Measurements from ENCODE around the gene MTERF4. TPM values are rescaled to one million over a fixed set of nuclear protein-coding genes. Genes with fewer than 3 reads are reported as not detected.

Gene MTERF4
- total and polyA plus RNA-seq, 10 of the 15 experiments (the other 5 are each of a cell fraction or from before 2014, with no cell fraction given): 36.7 to 69.1 (median 45.5) TPM

DNA sequence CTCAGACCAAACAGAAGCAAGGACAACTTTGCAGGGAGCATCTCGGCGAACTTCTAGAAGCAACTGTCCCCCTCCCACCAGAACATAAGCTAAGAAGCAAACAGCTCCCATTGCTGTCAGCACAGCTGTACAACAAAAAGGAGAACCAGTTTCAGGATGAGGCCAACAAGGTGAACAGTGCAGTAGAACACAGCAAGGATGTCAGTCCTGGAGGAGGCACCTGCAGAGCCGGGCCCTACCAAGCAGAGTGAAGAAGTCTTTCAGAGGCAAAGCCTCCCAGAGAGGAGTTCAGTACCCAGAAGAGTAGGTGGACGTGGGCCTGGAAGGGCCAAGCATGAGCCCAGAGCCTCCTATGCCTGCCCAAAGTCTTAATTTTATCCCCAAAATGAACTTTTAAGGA lies 46.2 kb upstream of the MTERF4 start:
- in situ Hi-C loops (cut with MboI): no loop called here
- no peak for TF ChIP-seq ZNF24 (IDR thresholded peaks at IDR 0.05)
- TF ChIP-seq MXI1 (IDR thresholded peaks at IDR 0.05; ENCODE audit: low read depth, low read length): no peak
- no peak for TF ChIP-seq ZNF384 (IDR thresholded peaks at IDR 0.05; ENCODE audit: borderline replicate concordance, low read depth, low read length)
- TF ChIP-seq, protein P1, sequence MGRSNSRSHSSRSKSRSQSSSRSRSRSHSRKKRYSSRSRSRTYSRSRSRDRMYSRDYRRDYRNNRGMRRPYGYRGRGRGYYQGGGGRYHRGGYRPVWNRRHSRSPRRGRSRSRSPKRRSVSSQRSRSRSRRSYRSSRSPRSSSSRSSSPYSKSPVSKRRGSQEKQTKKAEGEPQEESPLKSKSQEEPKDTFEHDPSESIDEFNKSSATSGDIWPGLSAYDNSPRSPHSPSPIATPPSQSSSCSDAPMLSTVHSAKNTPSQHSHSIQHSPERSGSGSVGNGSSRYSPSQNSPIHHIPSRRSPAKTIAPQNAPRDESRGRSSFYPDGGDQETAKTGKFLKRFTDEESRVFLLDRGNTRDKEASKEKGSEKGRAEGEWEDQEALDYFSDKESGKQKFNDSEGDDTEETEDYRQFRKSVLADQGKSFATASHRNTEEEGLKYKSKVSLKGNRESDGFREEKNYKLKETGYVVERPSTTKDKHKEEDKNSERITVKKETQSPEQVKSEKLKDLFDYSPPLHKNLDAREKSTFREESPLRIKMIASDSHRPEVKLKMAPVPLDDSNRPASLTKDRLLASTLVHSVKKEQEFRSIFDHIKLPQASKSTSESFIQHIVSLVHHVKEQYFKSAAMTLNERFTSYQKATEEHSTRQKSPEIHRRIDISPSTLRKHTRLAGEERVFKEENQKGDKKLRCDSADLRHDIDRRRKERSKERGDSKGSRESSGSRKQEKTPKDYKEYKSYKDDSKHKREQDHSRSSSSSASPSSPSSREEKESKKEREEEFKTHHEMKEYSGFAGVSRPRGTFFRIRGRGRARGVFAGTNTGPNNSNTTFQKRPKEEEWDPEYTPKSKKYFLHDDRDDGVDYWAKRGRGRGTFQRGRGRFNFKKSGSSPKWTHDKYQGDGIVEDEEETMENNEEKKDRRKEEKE (IDR thresholded peaks at IDR 0.05): no peak
- no peak for TF ChIP-seq ATF7 (IDR thresholded peaks at IDR 0.05; ENCODE audit: low read depth)
- TF ChIP-seq RAD51 (IDR thresholded peaks at IDR 0.05): no peak

More for the DNA sequence above, 46.2 kb upstream of the MTERF4 start:
- no peaks in the 10 kb centered on the region for H4K20me1 ChIP-seq (ENCODE audit: control insufficient read depth, insufficient read depth)
- no peaks in the 10 kb centered on the region for H3K27me3 ChIP-seq (replicated peaks in 1 of 2; ENCODE audit: control insufficient read depth in 2 of 2, insufficient read depth in 2 of 2, low read length in 1 of 2)
- no peak for DNase-seq (ENCODE audit: low read depth, low spot score)
- H3K36me3 ChIP-seq (ENCODE audit: control insufficient read depth in 2 of 2, insufficient read depth in 2 of 2, low read length in 1 of 2): 0 out of 4 replicates have a peak, but pooled peaks cover 0 to 2% of the 10 kb centered on the region in 2 experiments
- 51% methylated on average over 4 of the region's 4 CpGs for WGBS (ENCODE audit: insufficient coverage, insufficient replicate concordance, low lambda C conversion rate, missing lambda C conversion rate)
- H3K79me2 ChIP-seq (ENCODE audit: control insufficient read depth, insufficient read depth, low read length): peaks cover 46% of the 10 kb centered on the region
- SMC1A ChIA-PET (ENCODE audit: uncharacterized antibody, unreplicated experiment): interaction anchor here (0.9 to 6.2 kb wide), 7 partner anchors 19 to 210 kb away, joined by 3 to 45 read pairs (median 5); partner anchors contain the start of gene MTERF4
- peak overlapping the region; percentile 76 for H3K9ac ChIP-seq (ENCODE audit: control insufficient read depth, insufficient read depth, low read length)
- peak overlapping the region; percentile 74 for H3K4me3 ChIP-seq
- no peak for ATAC-seq
- peak; percentile 89 for FAIRE-seq
- BruUV-seq (replicated peaks): TSS peak; percentile 57
- CTCF ChIA-PET: interaction anchor here (1.0 to 1.2 kb wide), 2 partner anchors 49 to 70 kb away, joined by 3 to 4 read pairs; no protein-coding TSS in a partner anchor
- peaks cover 23% of the 10 kb centered on the region for H3K4me1 ChIP-seq (ENCODE audit: control insufficient read depth, insufficient read depth, low read length)
- H3K27ac ChIP-seq (ENCODE audit: control insufficient read depth, insufficient read depth): 0 out of 2 replicates have a peak overlapping the region, but pooled peaks have one; percentile 13
- intact Hi-C loops (cut with micrococcal nuclease; ENCODE audit: unreplicated experiment): loop anchor here (2.0 to 10.0 kb wide), 3 partner anchors 21 to 63 kb away; partner anchors contain the start of gene MTERF4
- H2AFZ ChIP-seq (ENCODE audit: control insufficient read depth, low read depth, low read length): peak overlapping the region; percentile 17; the same call in 1 of the 2 replicates
- peak overlapping the region; percentile 90 for H3K4me2 ChIP-seq (ENCODE audit: control insufficient read depth, insufficient read depth)
- RAD21 ChIA-PET (ENCODE audit: unreplicated experiment): interaction anchor here (1.0 to 3.7 kb wide), 4 partner anchors 35 to 70 kb away, joined by 3 to 26 read pairs (median 10); no protein-coding TSS in a partner anchor
- POLR2A ChIA-PET: interaction anchor here (0.6 to 2.9 kb wide), 3 partner anchors 18 to 314 kb away, joined by 3 to 16 read pairs (median 9); no protein-coding TSS in a partner anchor
- no peaks in the 10 kb centered on the region for H3K9me3 ChIP-seq (replicated peaks; ENCODE audit: control insufficient read depth, insufficient read depth, low read length)
